ENCODE measurements around the gene LMOD2. TPM values are rescaled to one million over a fixed set of nuclear protein-coding genes. Genes with fewer than 3 reads are reported as not detected.

The LMOD2 gene, protein sequence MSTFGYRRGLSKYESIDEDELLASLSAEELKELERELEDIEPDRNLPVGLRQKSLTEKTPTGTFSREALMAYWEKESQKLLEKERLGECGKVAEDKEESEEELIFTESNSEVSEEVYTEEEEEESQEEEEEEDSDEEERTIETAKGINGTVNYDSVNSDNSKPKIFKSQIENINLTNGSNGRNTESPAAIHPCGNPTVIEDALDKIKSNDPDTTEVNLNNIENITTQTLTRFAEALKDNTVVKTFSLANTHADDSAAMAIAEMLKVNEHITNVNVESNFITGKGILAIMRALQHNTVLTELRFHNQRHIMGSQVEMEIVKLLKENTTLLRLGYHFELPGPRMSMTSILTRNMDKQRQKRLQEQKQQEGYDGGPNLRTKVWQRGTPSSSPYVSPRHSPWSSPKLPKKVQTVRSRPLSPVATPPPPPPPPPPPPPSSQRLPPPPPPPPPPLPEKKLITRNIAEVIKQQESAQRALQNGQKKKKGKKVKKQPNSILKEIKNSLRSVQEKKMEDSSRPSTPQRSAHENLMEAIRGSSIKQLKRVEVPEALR
- not detected for total RNA-seq

GRCh38 chr7:123655614-123656013, at the start of gene LMOD2:
TSS of gene LMOD2 (plus strand) at chr7:123655866. CDS start at chr7:123655964, 98 bp downstream.
- Histone ChIP-seq H3K36me3 (no peaks in the 10 kb centered on the region), H3K27me3 (no peaks in the 10 kb centered on the region), H3K9me3 (no peaks in the 10 kb centered on the region), H3K27ac (no peak within 1 kb of the TSS), H3K4me3 (no peak within 1 kb of the TSS), H3K4me1 (no peaks in the 10 kb centered on the region)
- TF ChIP-seq, protein P1, sequence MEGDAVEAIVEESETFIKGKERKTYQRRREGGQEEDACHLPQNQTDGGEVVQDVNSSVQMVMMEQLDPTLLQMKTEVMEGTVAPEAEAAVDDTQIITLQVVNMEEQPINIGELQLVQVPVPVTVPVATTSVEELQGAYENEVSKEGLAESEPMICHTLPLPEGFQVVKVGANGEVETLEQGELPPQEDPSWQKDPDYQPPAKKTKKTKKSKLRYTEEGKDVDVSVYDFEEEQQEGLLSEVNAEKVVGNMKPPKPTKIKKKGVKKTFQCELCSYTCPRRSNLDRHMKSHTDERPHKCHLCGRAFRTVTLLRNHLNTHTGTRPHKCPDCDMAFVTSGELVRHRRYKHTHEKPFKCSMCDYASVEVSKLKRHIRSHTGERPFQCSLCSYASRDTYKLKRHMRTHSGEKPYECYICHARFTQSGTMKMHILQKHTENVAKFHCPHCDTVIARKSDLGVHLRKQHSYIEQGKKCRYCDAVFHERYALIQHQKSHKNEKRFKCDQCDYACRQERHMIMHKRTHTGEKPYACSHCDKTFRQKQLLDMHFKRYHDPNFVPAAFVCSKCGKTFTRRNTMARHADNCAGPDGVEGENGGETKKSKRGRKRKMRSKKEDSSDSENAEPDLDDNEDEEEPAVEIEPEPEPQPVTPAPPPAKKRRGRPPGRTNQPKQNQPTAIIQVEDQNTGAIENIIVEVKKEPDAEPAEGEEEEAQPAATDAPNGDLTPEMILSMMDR (IDR thresholded peaks at IDR 0.05): no peak
- TF ChIP-seq EP300 (IDR thresholded peaks at IDR 0.05) (no peak), POLR2A (IDR thresholded peaks at IDR 0.05) (no peak), POLR2AphosphoS5 (IDR thresholded peaks at IDR 0.05) (no peak)
- ATAC-seq: no peak
- 55 to 64% methylated on average over 3 to 4 of the region's 6 CpGs for WGBS, 2 donors (ENCODE audit: low coverage in 1 of 2)

- no peak for TF ChIP-seq POLR2A (IDR thresholded peaks at IDR 0.05)
- no peak for TF ChIP-seq EP300 (IDR thresholded peaks at IDR 0.05)
- TF ChIP-seq POLR2AphosphoS5 (IDR thresholded peaks at IDR 0.05): no peak
- TF ChIP-seq, protein P1 (IDR thresholded peaks at IDR 0.05): no peak
- no peaks in the 10 kb centered on the region for H3K4me1 ChIP-seq
- no peaks in the 10 kb centered on the region for H3K9me3 ChIP-seq
- no peak for ATAC-seq
- no peaks in the 10 kb centered on the region for H3K36me3 ChIP-seq
- no peak overlapping the region for H3K27ac ChIP-seq
- no peaks in the 10 kb centered on the region for H3K27me3 ChIP-seq
- H3K4me3 ChIP-seq: no peak overlapping the region
- WGBS, 2 donors (ENCODE audit: low coverage in 1 of 2): 71 to 79% methylated on average over 4 of the region's 4 CpGs
Measured at GRCh38 chr7:123607423-123607975, 48.2 kb upstream of the LMOD2 start.

- H3K36me3 ChIP-seq: no peaks in the 10 kb centered on the region
- TF ChIP-seq POLR2A (IDR thresholded peaks at IDR 0.05) (no peak), POLR2AphosphoS5 (IDR thresholded peaks at IDR 0.05) (no peak), EP300 (IDR thresholded peaks at IDR 0.05) (no peak)
- TF ChIP-seq, protein P1 (IDR thresholded peaks at IDR 0.05): no peak
- no peaks in the 10 kb centered on the region for H3K4me1 ChIP-seq
- no peaks in the 10 kb centered on the region for H3K27me3 ChIP-seq
- H3K27ac ChIP-seq: no peak overlapping the region
- ATAC-seq: no peak
- no peaks in the 10 kb centered on the region for H3K9me3 ChIP-seq
- H3K4me3 ChIP-seq: no peak overlapping the region
- 83 to 94% methylated on average over 3 to 5 of the region's 5 CpGs for WGBS, 2 donors (ENCODE audit: low coverage in 1 of 2)
Measured at GRCh38 chr7:123608991-123609882, 46.4 kb upstream of the LMOD2 start.

GRCh38 chr7:123609883-123610239, 45.8 kb upstream of the LMOD2 start:
- no peaks in the 10 kb centered on the region for H3K4me1 ChIP-seq
- no peaks in the 10 kb centered on the region for H3K9me3 ChIP-seq
- H3K27ac ChIP-seq: no peak overlapping the region
- no peaks in the 10 kb centered on the region for H3K36me3 ChIP-seq
- ATAC-seq: no peak
- TF ChIP-seq EP300 (IDR thresholded peaks at IDR 0.05): no peak
- TF ChIP-seq POLR2A (IDR thresholded peaks at IDR 0.05): no peak
- no peak for TF ChIP-seq POLR2AphosphoS5 (IDR thresholded peaks at IDR 0.05)
- TF ChIP-seq, protein P1 (IDR thresholded peaks at IDR 0.05): no peak
- no peak overlapping the region for H3K4me3 ChIP-seq
- WGBS, 2 donors (ENCODE audit: low coverage in 1 of 2): 79 to 88% methylated on average over 1 to 2 of the region's 2 CpGs
- H3K27me3 ChIP-seq: no peaks in the 10 kb centered on the region
